GM12872 (cell line): ENCODE measurements around the gene AADAT.

Source experiments
- CTCF ChIP-seq: IDR thresholded peaks from 3 replicates; pipeline ENCODE4 v1.5.1; 2011; ENCODE audit warnings: low read depth, mild to moderate bottlenecking, low read length, moderate library complexity; ENCODE audit not compliant: insufficient read depth

AADAT gene

GRCh38 chr4:170059421-170059820, 30.3 kb downstream of the AADAT start:
- TF ChIP-seq CTCF, result no peak

- no peak for TF ChIP-seq CTCF
These were observed 30.9 kb downstream of the AADAT start for GRCh38 chr4:170058826-170059225.

DNA sequence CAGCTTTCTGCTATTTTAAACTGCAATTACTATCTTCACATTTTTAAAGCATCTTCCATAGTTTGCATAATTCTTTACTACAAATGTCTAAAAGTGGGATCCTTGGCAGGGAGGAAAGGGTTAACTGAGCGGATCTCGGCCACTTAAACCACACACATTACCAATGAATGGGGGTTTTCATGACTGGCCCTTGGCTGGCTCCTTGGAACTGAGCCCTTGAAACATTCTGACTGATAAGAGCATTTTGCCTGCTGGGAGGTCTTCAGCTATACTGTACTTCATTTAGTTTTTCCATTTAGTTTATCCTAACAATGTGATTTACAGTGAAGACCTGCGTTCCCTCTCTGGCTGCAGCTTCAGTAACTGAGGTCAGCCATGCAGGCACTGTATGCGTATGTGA, 31.9 kb downstream of the AADAT start:
- TF ChIP-seq CTCF, result no peak

GRCh38 chr4:170052919-170053318, 36.8 kb downstream of the AADAT start:
- no peak for TF ChIP-seq CTCF

DNA sequence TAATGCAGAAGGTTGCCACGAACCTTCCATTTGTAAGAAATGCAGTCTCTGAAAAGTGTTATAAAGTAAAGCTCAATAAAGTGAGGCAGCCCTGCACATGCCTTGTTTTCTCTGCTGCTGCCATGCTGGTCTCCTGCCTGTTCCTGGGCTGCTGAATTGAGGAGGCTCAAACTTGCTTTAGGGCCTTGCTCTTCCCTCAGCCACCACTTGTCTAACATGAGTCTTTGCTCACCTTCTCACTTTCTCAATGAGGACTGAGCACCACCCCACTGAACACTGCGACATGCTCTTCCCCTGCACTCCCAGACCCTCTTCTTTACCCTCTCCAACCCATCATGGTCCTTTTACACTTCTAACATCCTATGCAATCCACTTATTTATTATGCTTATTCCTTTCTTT, 38.4 kb downstream of the AADAT start:
- no peak for TF ChIP-seq CTCF

DNA sequence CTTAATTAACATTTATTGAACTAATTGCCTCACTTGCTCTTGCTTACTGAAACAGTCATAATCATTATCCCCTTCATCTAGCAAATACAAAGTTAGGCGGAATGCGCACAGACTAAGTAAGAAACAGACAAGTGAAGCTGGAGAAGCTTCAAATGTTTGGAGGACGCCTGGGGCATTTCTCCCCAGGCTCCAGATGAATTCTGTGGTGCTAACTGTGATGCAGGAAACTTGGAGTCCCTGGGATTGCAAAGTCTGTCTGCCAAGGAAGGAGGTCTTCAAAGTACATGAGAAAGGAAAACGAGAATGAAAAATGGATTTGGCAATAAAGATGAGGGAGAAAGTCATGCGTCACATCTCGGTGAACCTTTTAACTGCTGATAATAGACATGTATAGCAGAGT, 40.0 kb downstream of the AADAT start:
- no peak for TF ChIP-seq CTCF

DNA sequence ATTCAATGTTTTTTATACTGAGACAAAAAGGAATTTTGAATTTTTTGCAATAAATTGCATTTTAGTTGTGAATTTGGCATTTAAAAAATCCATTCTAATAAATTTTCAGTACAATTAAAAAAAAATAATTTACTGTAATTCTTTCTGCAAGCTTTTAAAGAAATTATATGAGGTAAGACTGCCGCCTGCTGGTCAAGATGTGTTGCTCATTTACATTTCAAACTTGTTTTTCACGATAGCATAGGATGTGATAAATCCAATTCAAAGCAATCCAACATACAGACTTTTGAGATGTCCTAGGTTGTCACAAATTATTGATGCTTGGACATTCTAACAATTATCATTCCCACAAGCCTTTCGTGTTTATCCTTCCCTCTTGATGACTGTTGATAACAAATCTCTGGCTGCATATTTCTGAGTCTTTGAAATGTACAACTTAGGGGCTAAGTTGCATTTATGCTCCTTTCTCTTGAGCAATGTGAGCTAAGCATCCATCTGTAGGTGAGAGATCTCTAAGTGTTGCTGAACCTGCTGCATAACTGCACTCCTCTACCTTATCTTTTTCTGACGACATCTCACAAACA, 41.9 kb downstream of the AADAT start:
- TF ChIP-seq CTCF, result peak; percentile 64; the same call in 2 of the 3 replicates
